Measurements from ENCODE around the gene COASY. TPM values are rescaled to one million over a fixed set of nuclear protein-coding genes. Genes with fewer than 3 reads are reported as not detected.

COASY gene
- total RNA-seq (2014; rRNA removed; shearing (Covaris generic); ENCODE audit: low replicate concordance) = 24.0 and 29.5 TPM in 2 replicates

DNA sequence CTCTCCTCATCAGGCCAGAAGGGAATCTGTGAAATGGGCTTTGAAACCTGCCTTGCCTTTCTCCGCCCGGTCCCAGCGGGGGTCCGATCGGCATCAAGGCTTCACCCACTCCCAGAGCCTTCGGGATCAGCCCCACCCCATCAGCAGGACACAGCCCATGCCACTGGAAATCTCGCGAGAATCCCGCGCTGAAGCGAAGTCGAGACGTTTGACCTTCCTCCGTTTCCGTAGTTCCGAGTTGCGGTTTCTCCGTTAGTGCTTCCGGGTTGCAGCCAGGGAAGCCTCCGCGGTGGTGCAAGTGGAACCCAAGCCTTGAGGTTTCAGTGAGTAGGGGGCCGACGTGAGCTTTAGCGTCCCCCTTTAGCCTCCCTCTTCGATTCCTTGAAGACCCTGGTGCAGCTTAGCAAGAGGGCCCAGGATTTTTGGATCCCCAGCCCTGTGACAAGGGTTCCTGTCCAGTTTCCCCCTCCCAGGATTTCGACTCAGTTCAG lies at the start of gene COASY:
Gene COASY, plus strand, starts transcription at position 252 of the 491 bp plus-strand sequence. CDS start 475 bp downstream, outside the sequence.
- in situ Hi-C loops (cut with HindIII; ENCODE audit: low pct_unique_long_range_greater_than_20kb, low sequenced_read_pairs) = no loop called here
- peak; percentile 89 for DNase-seq (ENCODE audit: low read depth)

DNA sequence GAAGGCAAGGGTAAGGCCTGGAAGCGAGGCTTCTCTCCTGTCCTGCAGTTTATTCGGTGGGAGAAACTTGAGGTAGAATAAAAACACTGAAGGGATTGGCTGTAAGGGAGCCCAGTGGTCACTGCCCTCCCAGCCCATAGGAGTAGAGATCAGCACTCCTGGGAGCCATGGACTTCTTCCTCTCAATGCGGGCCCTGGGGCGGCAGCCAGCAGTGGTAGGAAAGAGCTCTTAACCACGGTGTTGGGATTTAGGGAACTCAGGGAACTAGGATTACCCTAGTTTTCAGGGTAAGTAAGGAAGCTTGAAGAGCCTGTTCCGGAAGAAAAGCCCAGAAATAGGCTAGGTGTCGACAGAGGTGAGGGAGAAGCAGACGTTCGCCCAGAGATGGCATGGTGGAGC lies 49.7 kb upstream of the COASY start:
- in situ Hi-C loops (cut with HindIII; ENCODE audit: low pct_unique_long_range_greater_than_20kb, low sequenced_read_pairs) = no loop called here
- no peak for DNase-seq (ENCODE audit: low read depth)

DNA sequence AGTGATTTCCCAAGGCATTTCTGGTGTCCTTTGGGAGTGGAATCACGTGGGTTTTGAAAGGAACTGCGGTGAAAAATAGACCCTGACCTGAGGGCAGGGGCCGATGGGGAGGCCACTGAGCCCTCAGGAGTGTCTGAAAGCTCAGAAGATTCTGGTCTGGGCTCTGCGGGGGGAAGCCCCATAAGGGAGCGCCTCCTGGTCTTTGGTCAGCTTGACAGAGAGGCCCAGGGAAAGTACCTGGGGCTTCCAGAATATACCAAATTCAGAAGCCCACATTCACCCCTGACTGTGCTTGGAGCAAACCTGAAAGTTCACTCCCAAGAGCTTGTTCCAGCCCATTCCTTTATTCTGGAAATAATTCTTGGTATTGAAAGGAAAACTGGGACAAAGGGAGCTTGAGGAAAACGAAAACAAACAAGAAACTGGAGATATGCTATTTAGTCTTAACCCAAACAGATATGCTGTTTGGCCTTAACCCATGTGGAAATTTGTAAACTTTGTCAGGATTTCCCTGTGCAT lies 49.2 kb upstream of the COASY start:
- no peak for DNase-seq (ENCODE audit: low read depth)
- in situ Hi-C loops (cut with HindIII; ENCODE audit: low pct_unique_long_range_greater_than_20kb, low sequenced_read_pairs) = no loop called here

DNA sequence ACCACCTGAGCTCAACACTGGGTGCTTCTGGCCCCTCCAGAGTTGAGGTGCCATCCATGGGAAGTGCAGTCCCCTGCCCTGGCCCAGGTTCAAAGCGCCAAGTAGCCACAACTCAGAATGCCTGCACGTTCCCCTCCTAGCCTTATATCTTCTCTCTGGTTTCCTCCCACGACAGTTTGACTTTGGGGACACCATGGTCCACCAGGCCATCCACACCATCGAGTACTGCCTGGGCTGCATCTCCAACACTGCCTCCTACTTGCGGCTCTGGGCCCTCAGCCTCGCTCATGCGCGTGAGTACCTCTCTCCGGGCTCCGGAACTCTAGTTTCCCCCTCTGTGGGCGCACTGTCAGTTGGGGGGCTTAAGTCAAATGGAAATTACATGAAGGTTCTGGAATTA lies 48.3 kb upstream of the COASY start:
- in situ Hi-C loops (cut with HindIII; ENCODE audit: low pct_unique_long_range_greater_than_20kb, low sequenced_read_pairs) = no loop called here
- no peak for DNase-seq (ENCODE audit: low read depth)

DNA sequence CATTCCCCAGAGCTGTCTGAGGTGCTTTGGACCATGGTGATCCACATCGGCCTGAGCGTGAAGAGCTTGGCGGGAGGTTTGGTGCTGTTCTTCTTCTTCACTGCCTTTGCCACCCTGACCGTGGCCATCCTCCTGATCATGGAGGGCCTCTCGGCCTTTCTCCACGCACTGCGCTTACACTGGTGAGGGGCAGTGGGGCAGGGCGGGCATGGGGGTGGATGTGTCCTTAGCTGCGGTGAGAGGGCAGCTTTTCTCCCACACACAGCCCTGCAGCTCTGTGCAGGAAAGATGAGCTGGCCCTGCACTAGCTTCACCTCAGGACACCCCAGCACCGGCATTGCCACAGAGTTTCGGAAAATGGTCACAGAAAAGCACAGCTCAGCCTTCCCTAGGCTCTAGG lies 47.7 kb upstream of the COASY start:
- in situ Hi-C loops (cut with HindIII; ENCODE audit: low pct_unique_long_range_greater_than_20kb, low sequenced_read_pairs) = no loop called here
- DNase-seq (ENCODE audit: low read depth) = no peak

- in situ Hi-C loops (cut with HindIII; ENCODE audit: low pct_unique_long_range_greater_than_20kb, low sequenced_read_pairs) = no loop called here
Observed at GRCh38 chr17:42514867-42515266, 47.1 kb upstream of the COASY start.

GRCh38 chr17:42517516-42517915 lies 44.4 kb upstream of the COASY start:
- DNase-seq (ENCODE audit: low read depth) = peak; percentile 82
- in situ Hi-C loops (cut with HindIII; ENCODE audit: low pct_unique_long_range_greater_than_20kb, low sequenced_read_pairs) = no loop called here

More at GRCh38 chr17:42514867-42515266, 47.1 kb upstream of the COASY start:
- DNase-seq (ENCODE audit: low read depth) = no peak

DNA sequence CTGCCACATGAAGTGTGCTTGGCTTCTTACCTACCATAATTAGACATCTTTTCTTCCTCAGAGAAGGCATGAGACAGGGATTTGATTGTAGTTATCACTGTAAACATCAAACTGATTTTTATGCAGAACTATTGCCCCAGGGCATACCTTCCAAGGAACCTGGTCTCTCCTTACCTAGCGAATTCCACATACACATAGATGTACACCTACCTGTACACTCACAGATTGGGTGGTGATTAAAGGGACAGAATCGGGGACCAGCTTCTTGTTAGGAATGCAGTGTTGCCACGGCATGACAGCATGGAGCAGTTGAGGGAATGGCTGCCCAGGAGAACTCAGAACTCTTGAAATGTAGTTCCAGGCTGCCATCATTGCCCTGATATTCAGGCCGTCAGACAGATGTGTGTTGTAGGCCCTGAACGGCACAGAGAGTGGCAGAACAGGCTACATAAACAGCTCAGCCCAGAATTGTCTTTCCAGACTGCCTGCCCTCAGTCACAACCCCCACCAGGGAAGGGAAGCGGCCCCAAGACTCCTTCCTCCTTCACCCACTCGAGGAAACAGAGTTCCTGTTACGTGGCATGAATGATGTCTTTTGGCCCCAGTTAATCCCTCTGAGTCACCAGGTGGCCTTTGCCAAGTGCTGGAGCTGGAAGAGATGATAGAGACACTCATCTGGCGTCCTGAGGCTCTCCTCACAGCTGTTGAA lies 43.7 kb upstream of the COASY start:
- in situ Hi-C loops (cut with HindIII; ENCODE audit: low pct_unique_long_range_greater_than_20kb, low sequenced_read_pairs) = no loop called here
- DNase-seq (ENCODE audit: low read depth) = peak; percentile 83

GRCh38 chr17:42518755-42519545 lies 43.0 kb upstream of the COASY start:
- in situ Hi-C loops (cut with HindIII; ENCODE audit: low pct_unique_long_range_greater_than_20kb, low sequenced_read_pairs) = no loop called here
- DNase-seq (ENCODE audit: low read depth) = peak; percentile 59

- peak; percentile 94 for DNase-seq (ENCODE audit: low read depth)
- in situ Hi-C loops (cut with HindIII; ENCODE audit: low pct_unique_long_range_greater_than_20kb, low sequenced_read_pairs) = no loop called here
Observed at GRCh38 chr17:42519546-42520491, 42.1 kb upstream of the COASY start.

DNA sequence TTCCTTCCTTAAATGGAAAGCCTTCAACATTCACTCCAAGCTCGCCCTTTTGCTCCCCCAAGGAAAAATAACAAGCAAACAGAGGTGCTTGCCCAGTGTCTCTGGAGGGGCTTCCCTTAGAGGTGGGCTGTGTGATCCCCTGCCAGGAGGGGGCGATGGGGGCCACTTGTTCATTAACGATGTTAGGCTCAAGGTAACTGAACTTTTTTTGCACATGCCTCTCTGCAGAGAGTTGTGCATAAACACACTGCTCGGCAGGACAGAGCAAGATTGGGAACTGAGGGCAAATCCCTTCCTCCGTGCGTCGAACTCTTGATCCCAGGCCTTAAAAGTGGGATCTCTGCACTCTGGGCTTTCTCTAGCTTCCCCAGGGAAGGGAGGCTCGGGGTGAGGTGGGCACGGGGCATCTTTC lies 41.4 kb upstream of the COASY start:
- in situ Hi-C loops (cut with HindIII; ENCODE audit: low pct_unique_long_range_greater_than_20kb, low sequenced_read_pairs) = no loop called here
- no peak for DNase-seq (ENCODE audit: low read depth)

DNA sequence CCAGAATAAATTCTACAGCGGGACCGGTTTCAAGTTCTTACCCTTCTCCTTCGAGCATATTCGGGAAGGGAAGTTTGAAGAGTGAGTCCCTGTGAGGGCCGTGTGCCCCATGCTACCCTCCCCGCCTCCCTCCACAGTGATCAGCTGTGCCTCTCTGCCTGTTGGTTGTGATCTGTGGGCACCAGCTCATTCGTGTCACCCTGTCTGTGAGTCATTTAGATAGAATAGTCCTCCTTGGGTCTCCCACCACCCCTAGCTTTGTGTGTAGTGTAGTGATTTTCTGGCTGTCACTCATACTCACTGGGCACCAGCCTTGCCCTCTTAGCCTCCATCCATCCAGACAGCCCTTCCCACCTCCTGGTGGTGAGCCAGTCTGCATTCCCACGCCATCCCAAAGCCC lies 40.9 kb upstream of the COASY start:
- in situ Hi-C loops (cut with HindIII; ENCODE audit: low pct_unique_long_range_greater_than_20kb, low sequenced_read_pairs) = no loop called here
- no peak for DNase-seq (ENCODE audit: low read depth)

- in situ Hi-C loops (cut with HindIII; ENCODE audit: low pct_unique_long_range_greater_than_20kb, low sequenced_read_pairs) = no loop called here
- DNase-seq (ENCODE audit: low read depth) = no peak
Observed at GRCh38 chr17:42521666-42522262, 40.2 kb upstream of the COASY start.

GRCh38 chr17:42522263-42522790 lies 39.6 kb upstream of the COASY start:
- DNase-seq (ENCODE audit: low read depth) = no peak
- in situ Hi-C loops (cut with HindIII; ENCODE audit: low pct_unique_long_range_greater_than_20kb, low sequenced_read_pairs) = no loop called here

- in situ Hi-C loops (cut with HindIII; ENCODE audit: low pct_unique_long_range_greater_than_20kb, low sequenced_read_pairs) = no loop called here
- DNase-seq (ENCODE audit: low read depth) = no peak
Observed at GRCh38 chr17:42522798-42523278, 39.1 kb upstream of the COASY start.

DNA sequence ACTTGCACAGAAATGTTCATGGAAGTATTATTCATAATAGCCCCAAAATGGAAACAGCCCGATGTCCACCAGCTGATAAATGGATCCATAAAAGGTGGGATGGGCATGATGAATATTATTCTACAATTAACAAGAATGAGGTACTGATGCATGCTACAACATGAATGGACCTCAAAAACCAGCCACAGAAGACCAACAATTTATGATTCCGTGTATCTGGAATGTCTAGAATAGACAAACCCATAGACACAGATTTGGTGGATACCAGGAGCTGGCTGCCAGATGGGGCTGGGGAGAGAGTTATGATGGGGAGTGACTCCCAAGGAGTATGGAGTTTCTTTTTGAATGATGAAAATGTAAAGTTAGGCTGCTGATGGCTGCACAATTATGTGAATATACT lies 36.7 kb upstream of the COASY start:
- in situ Hi-C loops (cut with HindIII; ENCODE audit: low pct_unique_long_range_greater_than_20kb, low sequenced_read_pairs) = no loop called here
- DNase-seq (ENCODE audit: low read depth) = no peak

GRCh38 chr17:42526031-42526444 lies 35.9 kb upstream of the COASY start:
- no peak for DNase-seq (ENCODE audit: low read depth)
- in situ Hi-C loops (cut with HindIII; ENCODE audit: low pct_unique_long_range_greater_than_20kb, low sequenced_read_pairs) = no loop called here
